GM21619 (cell line): ENCODE data around the gene SULT4A1.

ENCODE experiments used
- ATAC-seq: cut with Tn5 transposase; IDR thresholded peaks from one replicate; pipeline ENCODE4 v1.9.1; 2021; ENCODE audit not compliant: unreplicated experiment

Gene SULT4A1

DNA sequence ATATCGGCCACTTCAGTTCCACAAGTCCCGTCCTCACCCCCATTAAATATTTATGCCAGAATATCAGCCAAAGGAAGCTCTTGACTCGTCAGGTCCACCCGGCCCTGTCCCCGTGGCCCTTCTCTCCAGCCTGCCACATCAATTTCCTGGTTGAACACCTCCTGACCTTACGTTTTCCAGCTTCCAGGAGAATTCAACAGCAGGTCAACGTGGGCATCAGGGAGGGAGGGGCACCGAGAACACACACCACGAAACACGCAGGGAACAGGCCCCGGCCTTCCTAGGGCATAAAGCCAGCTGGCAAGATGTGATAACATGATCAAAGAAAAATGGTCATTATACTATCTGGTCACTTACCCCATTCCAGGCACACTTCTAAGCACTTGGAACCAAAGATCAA lies 15.3 kb downstream of the SULT4A1 start:
- ATAC-seq = no peak

DNA sequence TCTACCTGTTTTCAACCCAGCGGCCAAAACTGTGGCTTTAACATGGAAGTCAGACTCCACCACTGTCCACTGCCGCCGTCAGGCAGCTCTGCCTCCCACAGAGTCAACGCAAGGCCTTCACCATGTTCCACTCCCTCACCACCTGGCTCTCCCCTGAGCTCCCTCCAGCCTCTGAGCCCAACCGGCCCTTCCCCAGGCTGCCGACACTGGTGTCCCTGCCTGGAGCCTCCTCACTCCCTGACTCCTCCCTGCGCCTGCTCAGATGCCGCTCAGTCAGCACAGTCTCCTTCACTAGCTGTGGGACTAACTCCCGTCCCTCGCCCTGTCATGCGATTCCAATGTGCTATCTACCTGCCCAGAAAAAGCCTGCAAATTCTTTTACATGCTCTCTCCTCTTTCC lies 16.3 kb downstream of the SULT4A1 start:
- ATAC-seq = no peak

DNA sequence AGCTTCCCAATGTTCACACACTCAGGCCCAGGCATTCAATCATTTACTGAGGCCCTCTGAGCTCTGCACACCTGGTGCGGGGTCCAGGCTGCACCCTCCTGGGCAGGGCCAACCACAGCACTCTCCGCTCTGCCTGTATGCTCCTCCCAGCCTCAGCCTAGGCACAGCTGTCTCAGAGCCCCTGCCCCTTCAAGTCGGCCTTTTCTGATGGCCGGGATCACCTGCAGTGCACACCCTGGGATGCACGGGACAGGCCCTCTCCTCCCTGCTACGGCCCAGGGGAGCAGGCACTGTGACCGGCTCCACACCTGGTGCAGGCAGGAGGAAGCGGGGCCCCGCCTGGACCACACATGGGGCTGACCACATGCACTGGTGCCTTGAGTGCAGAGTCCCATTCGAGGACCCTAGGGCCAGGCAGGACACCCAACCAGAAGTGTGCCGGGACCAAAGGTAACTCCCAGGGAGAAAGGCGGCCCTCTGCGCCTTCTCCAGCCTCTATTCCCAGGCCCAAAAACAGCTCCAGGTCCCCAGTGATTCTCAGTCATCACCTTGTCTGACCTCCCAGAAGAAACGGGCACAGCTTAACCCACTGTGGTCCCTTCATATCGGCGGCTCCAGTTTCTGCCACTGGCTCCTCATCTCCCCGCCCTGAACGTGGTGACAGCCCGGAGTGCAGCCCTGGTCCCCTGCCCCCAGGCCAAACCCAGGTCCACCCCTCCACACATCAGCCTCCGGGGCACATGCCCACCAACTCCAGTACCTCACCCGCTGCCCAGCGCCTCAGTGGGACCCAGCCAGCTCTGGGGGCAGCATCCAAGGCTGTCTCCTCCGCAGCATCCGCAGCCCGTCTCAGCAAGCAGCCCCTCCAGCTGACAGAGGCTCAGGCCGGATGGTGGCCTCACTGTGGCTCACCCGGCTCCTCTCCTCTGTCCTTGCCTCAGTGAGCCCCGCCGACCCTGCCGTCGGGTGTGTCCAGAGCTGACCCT lies 17.5 kb downstream of the SULT4A1 start:
- no peak for ATAC-seq

DNA sequence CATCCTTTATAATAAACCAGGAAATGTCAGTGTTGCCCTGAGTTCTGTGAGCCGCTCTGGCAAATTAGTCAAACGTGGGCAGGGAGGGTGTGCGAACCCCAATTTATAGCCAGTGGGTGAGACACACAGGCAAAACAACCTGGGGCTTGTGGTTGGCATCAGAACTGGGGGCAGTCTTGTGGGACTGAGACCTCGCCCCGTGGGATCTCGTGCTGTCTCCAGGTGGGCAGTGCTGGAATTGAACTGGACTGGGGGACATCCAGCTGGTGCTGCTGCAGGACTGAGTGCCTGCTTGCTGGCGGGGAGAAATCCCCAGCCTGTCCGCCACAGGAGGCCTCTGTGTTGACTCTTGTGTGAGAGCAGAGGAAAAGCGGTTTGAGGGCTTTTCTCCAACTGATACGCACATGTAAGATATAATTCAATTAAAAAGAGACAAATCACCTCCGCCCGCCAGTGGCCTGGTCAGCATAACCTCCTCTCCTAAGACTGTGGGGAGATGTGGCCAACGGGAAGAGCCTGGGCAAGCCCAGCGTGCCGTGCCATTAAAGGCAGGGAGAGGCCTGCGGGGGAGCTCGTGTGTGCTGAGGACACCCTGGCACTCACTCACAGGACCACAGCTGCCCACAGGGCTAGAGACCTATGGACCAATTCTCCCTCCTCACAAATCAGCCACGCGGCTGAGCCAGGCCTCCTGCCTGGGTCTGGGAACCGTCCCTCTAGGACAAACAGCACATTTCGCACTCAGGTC lies 18.4 kb downstream of the SULT4A1 start:
- no peak for ATAC-seq

DNA sequence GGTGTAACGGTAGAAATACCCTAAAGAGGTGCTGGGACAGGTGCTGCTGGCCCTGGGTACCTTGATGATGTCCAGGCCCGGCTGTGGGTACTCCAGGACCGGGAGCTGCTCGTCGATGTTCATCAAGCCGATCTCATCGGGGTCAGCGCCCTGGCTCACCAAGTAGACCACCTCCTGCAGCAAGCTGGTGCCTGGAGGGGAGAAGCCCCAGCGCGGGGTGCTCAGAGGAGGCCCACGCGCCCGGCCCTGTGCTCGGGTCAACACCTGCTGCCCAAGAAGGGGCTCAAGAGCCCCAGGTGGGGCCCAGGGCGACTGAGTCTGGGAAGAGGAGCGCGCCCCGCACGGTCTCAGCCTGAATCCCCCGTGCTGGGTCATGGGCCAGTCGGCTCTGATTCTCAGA lies 20.6 kb downstream of the SULT4A1 start:
- no peak for ATAC-seq

DNA sequence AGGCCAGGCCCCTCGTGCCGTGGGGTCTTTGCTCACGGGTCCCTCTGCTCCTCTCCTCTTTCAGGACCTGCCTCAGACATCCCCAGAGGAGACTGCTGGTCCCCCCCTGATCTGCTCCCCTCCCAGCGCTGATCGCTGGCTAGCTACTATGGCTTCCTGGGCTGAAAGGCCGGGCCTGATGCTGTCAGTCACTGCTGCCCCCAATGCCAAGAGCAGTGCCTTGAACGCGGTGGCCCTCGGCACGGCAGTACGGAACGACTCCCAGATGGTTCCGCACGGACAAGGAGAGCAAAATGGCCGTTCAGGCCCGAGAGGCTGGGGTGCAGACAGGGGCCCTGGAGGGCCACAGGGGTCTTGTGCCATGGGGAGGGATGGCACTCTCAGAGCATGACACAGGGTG lies 21.5 kb downstream of the SULT4A1 start:
- ATAC-seq = no peak

DNA sequence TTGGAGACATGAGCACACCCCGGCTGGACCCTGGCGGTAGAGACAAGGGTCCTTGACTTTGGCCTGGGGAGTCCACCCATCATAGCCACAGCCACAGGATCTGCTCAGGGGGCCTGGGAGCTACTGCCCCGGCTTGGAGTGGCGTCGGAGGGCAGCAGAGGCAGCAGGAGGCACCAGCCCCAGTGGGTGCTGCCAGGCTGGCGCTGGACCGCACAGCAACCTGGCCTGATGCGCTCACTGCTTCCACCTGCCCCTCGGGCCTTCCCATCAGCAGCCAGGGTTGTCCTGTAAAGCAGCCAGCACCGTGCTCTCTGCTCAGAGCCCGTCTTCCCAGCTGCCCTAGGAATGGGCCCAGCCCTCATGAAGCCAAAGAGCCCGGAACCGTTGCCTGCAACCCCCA lies 21.9 kb downstream of the SULT4A1 start:
- ATAC-seq = no peak

DNA sequence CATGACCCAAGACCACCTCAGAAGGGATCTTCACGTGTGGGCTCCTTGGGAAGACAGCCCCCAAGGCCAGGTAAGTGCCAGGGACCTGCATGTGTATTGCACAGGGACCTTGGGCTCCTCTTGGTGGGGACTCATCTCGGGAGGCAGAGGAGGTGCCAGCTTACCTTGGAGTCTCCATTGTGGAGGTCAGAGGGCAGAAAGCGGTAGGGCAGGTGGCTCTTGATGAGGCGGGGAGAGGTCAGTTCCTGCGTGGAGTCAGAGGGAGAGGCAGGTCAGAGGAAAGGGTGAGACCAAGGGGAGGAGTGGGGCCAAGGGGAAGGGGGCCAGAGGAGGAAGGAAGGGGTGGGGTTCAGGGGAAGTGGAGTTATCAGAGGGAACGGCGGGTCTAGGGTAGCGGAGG lies 22.5 kb downstream of the SULT4A1 start:
- ATAC-seq = no peak

DNA sequence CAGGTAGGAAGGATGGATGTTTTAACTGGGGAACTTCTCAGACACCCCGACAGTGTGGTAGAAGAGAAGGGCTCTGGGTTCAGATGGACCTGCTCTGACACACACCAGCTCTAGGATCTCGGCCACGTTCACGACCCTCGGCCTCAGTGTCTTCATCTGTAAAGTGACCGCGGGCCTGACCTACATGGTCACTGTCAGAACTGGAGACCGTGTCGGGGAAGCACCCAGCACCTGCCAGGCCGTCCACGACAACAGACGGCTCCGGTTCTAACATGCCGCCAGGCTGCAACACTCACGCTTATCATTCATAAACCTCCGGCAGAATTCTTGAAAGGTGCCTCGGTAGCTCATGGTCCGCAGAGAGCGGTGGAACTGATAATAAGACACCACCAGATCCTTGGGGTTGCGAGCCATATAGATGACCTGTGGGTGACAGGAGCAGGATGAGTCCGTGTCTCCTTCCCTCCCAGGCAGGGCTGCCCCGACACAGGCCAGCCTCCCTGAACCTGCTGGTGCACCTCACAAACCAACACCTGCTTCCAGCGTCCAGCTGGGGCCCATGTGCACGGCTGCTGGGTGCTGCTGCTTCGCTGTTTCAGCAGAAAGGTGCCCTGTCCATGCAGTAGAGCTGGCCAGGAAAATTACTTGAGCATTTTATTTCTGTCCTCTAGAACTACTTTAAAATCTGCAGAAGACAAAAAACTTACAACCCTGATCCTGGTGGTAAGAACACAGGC lies 23.6 kb downstream of the SULT4A1 start:
- ATAC-seq = no peak

DNA sequence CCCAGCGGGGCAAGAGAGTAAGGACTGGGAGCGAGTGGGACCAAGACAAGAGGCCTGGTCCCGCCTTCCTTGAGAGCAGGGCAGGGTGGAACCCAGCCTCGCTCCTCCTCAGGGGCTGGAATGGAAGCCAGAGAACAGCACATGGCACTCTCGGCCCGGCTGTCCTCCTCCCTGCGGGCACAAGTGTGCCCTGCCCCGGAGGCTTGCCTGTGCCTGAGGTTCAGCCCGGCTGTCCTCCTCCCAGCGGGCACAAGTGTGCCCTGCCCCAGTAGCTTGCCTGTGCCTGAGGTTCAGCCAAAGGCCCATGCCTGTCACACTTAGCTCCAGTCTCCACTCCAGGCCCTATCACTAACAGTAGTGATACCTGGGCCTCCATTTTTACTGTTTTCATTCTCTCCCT lies 24.2 kb downstream of the SULT4A1 start:
- no peak for ATAC-seq

DNA sequence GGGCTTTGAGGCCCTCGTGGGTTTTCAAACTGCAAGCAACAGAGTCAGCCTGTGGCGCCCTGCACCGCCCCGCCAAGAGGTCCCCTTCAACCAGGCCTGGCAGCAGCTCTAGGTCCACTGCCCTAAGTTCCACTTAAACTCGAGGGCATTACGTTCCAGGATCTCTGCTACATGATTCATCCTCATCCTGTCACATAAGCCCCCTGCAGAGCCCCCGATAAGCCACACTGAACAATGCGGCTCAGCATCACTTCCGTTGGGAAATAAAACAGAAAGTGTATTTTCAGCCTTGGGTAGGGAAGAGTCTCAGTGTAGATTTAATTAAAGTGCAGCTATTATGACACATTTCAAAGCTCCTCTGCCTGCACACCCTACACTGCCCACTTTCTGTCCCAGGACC lies 24.6 kb downstream of the SULT4A1 start:
- ATAC-seq = no peak

DNA sequence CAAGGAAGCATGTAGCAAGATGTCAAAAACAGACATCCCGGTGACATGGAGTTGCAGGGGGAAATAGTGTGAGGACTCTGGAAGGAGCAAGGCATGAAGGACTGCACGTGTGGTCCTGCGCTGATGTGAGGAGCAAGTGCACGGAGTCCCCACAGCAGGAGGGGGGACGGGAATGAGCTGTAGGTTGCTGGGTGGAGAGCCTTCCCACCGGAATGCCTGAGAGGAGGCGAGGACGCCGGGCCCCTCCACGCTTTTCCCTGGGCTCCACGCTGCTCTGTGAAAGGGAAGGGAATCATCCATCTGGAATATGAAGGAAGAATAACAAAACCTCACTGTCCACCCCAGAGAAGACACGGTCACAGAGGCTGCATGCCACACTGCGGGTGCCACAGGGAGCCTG lies 26.6 kb downstream of the SULT4A1 start:
- ATAC-seq = no peak

DNA sequence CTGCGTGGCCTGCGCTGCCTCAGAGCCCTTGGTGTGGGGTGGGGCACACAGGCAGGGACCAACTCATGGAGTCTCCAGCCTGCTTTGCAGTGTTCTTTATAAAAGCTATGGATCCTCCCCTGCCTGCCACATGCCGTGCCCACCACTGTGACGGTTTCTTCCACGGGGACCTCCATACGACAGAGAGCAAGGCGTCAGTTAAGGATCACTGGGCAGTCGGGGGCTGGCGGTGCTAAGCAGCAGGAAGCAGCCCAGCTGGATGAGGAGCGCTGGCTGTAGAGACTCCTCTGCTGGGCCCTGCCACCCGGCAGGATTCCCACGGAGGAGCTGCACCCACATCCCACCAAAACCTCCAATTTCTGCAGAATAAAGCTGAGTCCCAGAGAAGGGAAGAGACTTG lies 27.1 kb downstream of the SULT4A1 start:
- no peak for ATAC-seq

DNA sequence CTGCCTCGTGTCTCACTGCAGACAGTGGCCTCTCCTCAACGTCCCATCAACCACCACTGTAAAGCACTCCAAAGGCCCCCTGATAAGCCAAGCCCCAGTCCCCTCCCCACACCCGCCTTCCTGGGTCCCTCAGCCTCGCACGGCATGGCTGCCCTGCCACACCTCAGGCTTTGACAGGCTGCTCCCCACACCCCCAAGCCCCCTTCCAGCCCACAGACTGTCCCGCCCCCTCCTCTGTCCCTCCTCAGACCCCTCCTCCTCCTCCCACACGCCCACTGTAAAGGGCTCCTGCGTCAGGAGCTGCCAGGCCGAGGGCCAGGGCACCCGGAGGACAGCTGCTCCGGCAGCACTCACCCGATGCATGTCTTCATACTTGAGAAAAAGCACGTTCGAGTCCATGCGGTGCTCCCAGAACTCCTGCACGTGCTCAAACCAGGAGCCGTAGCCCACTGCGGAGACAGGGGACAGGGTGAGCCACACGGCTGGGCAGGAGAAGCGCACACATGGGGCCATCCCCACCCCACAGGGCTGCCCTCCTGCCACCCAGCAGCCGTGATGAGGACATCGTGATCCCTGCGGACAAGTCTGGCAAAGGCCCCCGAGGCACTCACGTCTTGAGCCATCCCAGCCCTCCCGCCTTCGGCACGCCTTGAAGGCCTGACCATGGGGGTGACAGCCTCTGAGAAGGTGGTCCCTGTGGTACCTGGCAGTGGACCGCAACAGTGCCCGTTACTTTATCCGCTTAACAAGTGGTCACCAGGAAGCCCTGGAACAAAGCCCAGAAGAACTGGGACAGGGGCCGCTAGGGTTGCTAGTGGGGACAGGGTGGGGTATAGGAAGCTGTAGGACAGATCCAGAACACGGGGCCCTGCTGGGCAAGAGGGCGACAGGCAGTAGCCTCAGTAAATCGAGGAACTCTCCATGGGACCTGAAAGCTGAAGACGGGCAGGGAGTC lies 28.8 kb downstream of the SULT4A1 start:
- ATAC-seq = no peak

DNA sequence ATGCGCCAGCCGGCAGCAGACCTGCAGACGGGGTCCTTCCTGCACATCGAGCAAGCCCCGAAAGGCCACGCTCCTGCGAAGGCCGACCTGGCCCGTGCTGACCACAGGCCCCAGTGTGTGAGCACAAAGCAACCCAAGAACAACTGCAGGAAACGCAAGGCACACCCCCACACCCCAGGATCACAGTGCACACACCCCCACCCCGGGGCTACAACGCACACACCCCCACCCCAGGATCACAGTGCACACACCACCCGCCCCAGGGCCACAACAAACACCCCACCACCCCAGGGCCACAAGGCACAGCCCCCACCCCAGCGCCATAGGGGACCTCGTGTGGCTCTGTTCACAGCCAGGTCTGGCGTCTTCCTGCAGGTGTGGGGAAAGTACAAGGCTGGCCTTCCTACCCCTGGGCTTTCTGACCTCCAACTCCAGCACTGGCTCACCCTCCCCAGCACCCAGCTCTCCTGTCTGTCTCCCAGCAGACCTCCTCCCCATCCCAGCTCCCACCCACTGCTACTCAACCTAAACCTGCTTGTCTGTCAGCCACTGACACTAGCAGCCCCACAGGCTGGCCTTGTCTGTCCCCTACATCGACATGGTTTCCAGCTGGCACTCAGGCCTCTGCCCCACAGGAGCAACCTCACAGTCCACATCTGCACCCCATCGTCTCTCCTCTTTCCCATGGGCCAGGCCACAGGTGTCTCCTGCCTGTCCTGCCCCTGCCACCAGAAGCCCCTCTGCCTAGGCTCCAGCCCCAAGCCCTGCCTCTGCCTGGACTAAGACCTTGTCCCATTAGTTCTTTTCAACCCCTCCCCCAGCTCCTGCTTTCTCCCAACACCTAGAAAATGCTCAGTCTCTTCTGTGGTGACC lies 29.7 kb downstream of the SULT4A1 start:
- ATAC-seq = no peak

DNA sequence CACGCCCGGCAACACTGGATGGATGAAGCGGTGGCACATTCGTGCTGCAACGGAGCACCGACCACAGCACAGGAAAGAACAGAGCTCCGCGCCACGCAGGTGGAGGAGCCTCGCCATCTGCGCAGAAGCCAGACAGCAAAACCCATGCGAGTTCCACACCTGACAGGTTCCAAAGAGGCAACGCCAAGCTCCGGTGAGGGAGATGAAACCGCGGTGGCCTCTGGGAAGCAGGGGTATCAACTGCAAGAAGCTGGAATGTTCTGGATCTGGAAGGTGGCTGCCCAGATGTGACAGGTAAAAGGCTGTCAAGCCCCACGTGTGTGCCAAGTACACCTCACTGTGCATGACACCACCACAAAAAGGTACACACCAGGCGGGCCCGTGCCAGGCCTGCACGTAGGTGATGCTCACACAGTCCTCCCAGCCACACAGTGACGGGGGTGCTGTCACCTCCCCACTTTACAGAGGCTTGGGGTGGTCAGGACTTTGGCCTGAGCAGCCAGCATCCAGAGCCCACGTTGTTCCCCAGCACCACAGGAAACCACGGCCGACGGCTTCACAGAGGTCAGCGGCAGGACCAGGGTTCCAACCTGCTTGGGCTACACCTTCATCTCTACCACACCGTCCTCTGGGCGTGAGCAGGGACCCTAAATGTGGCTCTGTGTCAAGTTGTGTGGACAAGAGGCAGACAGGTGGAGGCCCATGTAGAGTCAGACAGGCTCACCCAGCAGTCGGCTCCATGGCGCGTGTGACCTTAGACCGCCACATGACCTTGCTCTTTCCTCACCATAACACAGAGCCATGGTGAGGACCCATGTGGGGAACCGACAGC lies 30.5 kb downstream of the SULT4A1 start:
- ATAC-seq = no peak

DNA sequence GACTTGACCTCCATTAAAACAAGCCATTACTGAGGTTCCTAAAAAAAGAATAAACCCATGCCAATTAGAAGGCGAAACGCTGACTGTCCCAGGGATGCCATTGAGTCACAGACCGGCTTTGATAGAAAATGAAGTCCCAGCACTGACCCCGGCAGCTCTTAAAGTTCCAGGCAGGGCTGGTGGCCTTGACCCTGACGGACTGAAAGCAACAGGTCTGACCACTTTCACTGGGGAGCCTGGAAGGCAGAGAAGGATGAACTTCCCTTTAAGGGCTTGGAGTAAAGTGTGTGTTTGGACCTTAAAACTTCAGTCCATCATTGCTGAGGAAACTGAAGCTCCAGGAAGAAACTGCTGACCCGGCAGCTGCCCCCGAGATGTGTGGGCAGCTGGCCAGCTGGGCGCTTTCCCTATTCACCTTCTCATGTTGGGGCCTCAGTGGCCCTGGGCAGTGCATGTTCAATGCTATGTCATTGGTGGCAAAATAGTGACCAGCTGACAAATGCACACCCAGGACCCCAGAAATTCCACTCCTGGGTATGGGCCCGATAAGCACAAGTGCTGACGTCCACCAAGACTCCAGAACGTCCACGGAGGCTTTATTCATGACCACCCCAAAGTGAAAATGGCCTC lies 31.3 kb downstream of the SULT4A1 start:
- ATAC-seq = no peak
